HepG2 (cell line): Measurements from ENCODE around the gene NDUFV1. TPM values are rescaled to one million over a fixed set of nuclear protein-coding genes. Genes with fewer than 3 reads are reported as not detected.
A peak's percentile ranks its signal among the peaks of the same experiment; 100 is the strongest.

ENCODE experiments used
- ARNTL ChIP-seq: sonication (generic); formaldehyde crosslinking; IDR thresholded peaks from 2 replicates; pipeline ENCODE4 v1.4.0; 2020; ENCODE audit warnings: mild to moderate bottlenecking, missing genetic modification reagents
- BRD4 ChIP-seq: sonication (generic); formaldehyde crosslinking; IDR thresholded peaks from 2 replicates; pipeline ENCODE4 v1.4.0; 2020; ENCODE audit warnings: missing genetic modification reagents
- DBP ChIP-seq: sonication (generic); formaldehyde crosslinking; IDR thresholded peaks from 2 replicates; pipeline ENCODE4 v1.4.0; 2020; ENCODE audit warnings: missing genetic modification reagents; ENCODE audit errors: not compliant biosample characterization
- DRAP1 ChIP-seq: IDR thresholded peaks from 2 replicates; pipeline ENCODE4 v1.6.1; 2016; ENCODE audit warnings: missing genetic modification reagents, missing compliant biosample characterization
- ETV5 ChIP-seq: IDR thresholded peaks from 2 replicates; pipeline ENCODE4 v1.6.1; 2018; ENCODE audit warnings: missing biosample characterization, missing genetic modification reagents, inconsistent platforms, borderline replicate concordance
- FOSL2 ChIP-seq: sonication (generic); formaldehyde crosslinking; IDR thresholded peaks from 2 replicates; pipeline ENCODE4 v1.4.0; 2020; ENCODE audit warnings: missing genetic modification reagents
- HMG20B ChIP-seq: conservative IDR thresholded peaks from 2 replicates; pipeline ENCODE4 v1.6.1; 2016; ENCODE audit warnings: missing genetic modification reagents, missing compliant biosample characterization
- HOXA9 ChIP-seq: sonication (generic); formaldehyde crosslinking; IDR thresholded peaks from 2 replicates; pipeline ENCODE4 v1.8.1; 2022; ENCODE audit warnings: missing genetic modification reagents, mild to moderate bottlenecking, moderate library complexity, borderline replicate concordance
- HOXD1 ChIP-seq: sonication (generic); formaldehyde crosslinking; IDR thresholded peaks from 2 replicates; pipeline ENCODE4 v1.5.0; 2020; ENCODE audit warnings: missing genetic modification reagents
- RBFOX2 ChIP-seq: fragments of 200-400 bp; formaldehyde crosslinking; IDR thresholded peaks from 2 replicates; pipeline ENCODE4 v1.6.1; 2017; ENCODE audit warnings: low read depth, mild to moderate bottlenecking, low read length
- RXRA ChIP-seq: sonication (generic); formaldehyde crosslinking; IDR thresholded peaks from 2 replicates; pipeline ENCODE4 v1.5.1; 2020; ENCODE audit warnings: missing genetic modification reagents
- ZNF20 ChIP-seq: sonication (generic); formaldehyde crosslinking; IDR thresholded peaks from 2 replicates; pipeline ENCODE4 v1.4.0; 2020; ENCODE audit warnings: mild to moderate bottlenecking, moderate library complexity, missing genetic modification reagents
- ZNF343 ChIP-seq: sonication (generic); formaldehyde crosslinking; IDR thresholded peaks from 2 replicates; pipeline ENCODE4 v1.4.0; 2020; ENCODE audit warnings: mild to moderate bottlenecking, missing genetic modification reagents
- ZNF878 ChIP-seq: sonication (generic); formaldehyde crosslinking; IDR thresholded peaks from 2 replicates; pipeline ENCODE4 v1.8.1; 2023; ENCODE audit warnings: mild to moderate bottlenecking, missing genetic modification reagents, moderate library complexity
- polyA plus RNA-seq, 8 experiments: library from polyadenylated mRNA; depleted of rRNA in 3 of 8; stranded (reverse) in 7 of 8; unstranded in 1 of 8; fragments of >200 nt; fragmentation: Illumina TruSeq in 4 of 8; extraction: Trizol in 4 of 8; gene quantifications; 2 replicates each; pipeline versions ENCODE4 v1.2.1 to v1.2.3, GENCODE V29; 2011 to 2016; ENCODE audit warnings: low read depth in 4 of 8, missing spikeins in 1 of 8, mixed read lengths in 1 of 8; ENCODE audit not compliant: insufficient read depth in 1 of 8
- total RNA-seq, 5 experiments: library from RNA; depleted of rRNA; stranded (reverse); fragments of >200 nt; fragmentation: Illumina TruSeq; extraction: Trizol; gene quantifications; 2 replicates each; pipeline ENCODE4 v1.2.3, GENCODE V29; 2016; ENCODE audit warnings: low read depth in 1 of 5
- TF ChIP-seq, protein P1 (sequence below): sonication (generic); formaldehyde crosslinking; conservative IDR thresholded peaks from 2 replicates; pipeline ENCODE4 v1.4.0; 2020; ENCODE audit warnings: missing genetic modification reagents
- TF ChIP-seq, protein P2 (sequence below): sonication (generic); formaldehyde crosslinking; IDR thresholded peaks from 2 replicates; pipeline ENCODE4 v1.4.0; 2020; ENCODE audit warnings: mild to moderate bottlenecking, missing genetic modification reagents
- TF ChIP-seq, protein P3 (sequence below): sonication (generic); formaldehyde crosslinking; IDR thresholded peaks from 2 replicates; pipeline ENCODE4 v1.5.1; 2020; ENCODE audit warnings: mild to moderate bottlenecking, missing genetic modification reagents, moderate library complexity

Gene NDUFV1
- total and polyA plus RNA-seq, 2 of the 13 experiments (the other 11 are each of a cell fraction or from before 2014, with no cell fraction given), result 88.9 to 137 TPM

DNA sequence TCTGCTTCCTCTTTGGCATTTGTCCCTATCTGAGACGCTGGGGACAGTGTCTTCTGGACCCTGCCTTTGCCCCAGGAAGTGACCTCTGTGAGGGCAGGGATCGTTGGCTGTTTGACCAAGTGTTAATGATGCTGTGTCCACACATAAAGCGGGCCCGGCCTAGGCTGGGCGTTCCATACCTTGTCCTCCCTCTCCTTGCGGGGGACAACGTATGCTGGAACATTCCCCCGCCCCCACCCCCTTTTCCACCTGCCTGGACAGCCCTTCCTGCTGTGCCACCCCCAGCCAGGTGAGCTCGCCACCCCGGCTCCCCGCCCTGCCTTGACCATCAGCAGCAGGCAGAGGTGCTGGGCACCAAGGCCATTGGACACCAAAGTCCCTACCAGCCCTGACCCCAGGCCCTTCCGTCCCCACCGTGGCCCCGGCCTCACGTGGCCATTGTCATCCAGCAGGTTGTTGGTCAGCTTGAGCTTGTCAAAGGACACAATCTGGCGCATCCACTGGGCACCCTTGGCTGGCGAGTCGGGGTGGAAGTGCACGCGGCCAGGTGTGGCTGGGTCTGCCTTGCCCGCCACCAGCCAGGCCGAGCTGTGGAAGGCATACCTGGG, 27.1 kb downstream of the NDUFV1 start (continued):
- TF ChIP-seq HOXA9 (no peak), ETV5 (CRISPR knock-in tag) (peak; percentile 58; the same call in 1 of the 2 replicates), DBP (CRISPR knock-in tag) (no peak), HOXD1 (CRISPR knock-in tag) (no peak), HMG20B (no peak), ARNTL (no peak), FOSL2 (no peak), ZNF343 (CRISPR knock-in tag) (no peak), RBFOX2 (no peak), RXRA (CRISPR knock-in tag) (0 out of 2 replicates have a peak, but pooled peaks have one; percentile 5), DRAP1 (CRISPR knock-in tag) (no peak), ZNF878 (CRISPR knock-in tag) (no peak), ZNF20 (CRISPR knock-in tag) (no peak), BRD4 (no peak)
- TF ChIP-seq, protein P1, sequence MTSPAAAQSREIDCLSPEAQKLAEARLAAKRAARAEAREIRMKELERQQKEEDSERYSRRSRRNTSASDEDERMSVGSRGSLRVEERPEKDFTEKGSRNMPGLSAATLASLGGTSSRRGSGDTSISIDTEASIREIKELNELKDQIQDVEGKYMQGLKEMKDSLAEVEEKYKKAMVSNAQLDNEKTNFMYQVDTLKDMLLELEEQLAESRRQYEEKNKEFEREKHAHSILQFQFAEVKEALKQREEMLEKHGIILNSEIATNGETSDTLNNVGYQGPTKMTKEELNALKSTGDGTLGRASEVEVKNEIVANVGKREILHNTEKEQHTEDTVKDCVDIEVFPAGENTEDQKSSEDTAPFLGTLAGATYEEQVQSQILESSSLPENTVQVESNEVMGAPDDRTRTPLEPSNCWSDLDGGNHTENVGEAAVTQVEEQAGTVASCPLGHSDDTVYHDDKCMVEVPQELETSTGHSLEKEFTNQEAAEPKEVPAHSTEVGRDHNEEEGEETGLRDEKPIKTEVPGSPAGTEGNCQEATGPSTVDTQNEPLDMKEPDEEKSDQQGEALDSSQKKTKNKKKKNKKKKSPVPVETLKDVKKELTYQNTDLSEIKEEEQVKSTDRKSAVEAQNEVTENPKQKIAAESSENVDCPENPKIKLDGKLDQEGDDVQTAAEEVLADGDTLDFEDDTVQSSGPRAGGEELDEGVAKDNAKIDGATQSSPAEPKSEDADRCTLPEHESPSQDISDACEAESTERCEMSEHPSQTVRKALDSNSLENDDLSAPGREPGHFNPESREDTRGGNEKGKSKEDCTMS (CRISPR knock-in tag), result no peak
- TF ChIP-seq, protein P2, sequence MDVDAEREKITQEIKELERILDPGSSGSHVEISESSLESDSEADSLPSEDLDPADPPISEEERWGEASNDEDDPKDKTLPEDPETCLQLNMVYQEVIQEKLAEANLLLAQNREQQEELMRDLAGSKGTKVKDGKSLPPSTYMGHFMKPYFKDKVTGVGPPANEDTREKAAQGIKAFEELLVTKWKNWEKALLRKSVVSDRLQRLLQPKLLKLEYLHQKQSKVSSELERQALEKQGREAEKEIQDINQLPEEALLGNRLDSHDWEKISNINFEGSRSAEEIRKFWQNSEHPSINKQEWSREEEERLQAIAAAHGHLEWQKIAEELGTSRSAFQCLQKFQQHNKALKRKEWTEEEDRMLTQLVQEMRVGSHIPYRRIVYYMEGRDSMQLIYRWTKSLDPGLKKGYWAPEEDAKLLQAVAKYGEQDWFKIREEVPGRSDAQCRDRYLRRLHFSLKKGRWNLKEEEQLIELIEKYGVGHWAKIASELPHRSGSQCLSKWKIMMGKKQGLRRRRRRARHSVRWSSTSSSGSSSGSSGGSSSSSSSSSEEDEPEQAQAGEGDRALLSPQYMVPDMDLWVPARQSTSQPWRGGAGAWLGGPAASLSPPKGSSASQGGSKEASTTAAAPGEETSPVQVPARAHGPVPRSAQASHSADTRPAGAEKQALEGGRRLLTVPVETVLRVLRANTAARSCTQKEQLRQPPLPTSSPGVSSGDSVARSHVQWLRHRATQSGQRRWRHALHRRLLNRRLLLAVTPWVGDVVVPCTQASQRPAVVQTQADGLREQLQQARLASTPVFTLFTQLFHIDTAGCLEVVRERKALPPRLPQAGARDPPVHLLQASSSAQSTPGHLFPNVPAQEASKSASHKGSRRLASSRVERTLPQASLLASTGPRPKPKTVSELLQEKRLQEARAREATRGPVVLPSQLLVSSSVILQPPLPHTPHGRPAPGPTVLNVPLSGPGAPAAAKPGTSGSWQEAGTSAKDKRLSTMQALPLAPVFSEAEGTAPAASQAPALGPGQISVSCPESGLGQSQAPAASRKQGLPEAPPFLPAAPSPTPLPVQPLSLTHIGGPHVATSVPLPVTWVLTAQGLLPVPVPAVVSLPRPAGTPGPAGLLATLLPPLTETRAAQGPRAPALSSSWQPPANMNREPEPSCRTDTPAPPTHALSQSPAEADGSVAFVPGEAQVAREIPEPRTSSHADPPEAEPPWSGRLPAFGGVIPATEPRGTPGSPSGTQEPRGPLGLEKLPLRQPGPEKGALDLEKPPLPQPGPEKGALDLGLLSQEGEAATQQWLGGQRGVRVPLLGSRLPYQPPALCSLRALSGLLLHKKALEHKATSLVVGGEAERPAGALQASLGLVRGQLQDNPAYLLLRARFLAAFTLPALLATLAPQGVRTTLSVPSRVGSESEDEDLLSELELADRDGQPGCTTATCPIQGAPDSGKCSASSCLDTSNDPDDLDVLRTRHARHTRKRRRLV (CRISPR knock-in tag), result no peak
- TF ChIP-seq, protein P3, sequence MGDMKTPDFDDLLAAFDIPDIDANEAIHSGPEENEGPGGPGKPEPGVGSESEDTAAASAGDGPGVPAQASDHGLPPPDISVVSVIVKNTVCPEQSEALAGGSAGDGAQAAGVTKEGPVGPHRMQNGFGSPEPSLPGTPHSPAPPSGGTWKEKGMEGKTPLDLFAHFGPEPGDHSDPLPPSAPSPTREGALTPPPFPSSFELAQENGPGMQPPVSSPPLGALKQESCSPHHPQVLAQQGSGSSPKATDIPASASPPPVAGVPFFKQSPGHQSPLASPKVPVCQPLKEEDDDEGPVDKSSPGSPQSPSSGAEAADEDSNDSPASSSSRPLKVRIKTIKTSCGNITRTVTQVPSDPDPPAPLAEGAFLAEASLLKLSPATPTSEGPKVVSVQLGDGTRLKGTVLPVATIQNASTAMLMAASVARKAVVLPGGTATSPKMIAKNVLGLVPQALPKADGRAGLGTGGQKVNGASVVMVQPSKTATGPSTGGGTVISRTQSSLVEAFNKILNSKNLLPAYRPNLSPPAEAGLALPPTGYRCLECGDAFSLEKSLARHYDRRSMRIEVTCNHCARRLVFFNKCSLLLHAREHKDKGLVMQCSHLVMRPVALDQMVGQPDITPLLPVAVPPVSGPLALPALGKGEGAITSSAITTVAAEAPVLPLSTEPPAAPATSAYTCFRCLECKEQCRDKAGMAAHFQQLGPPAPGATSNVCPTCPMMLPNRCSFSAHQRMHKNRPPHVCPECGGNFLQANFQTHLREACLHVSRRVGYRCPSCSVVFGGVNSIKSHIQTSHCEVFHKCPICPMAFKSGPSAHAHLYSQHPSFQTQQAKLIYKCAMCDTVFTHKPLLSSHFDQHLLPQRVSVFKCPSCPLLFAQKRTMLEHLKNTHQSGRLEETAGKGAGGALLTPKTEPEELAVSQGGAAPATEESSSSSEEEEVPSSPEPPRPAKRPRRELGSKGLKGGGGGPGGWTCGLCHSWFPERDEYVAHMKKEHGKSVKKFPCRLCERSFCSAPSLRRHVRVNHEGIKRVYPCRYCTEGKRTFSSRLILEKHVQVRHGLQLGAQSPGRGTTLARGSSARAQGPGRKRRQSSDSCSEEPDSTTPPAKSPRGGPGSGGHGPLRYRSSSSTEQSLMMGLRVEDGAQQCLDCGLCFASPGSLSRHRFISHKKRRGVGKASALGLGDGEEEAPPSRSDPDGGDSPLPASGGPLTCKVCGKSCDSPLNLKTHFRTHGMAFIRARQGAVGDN (CRISPR knock-in tag), result peak; percentile 44
